PC-9 (cell line): Measurements from ENCODE around the gene COG3.

Experiments used
- EZH2 ChIP-seq: fragments of 200-600 bp; sonication (generic); IDR thresholded peaks from 2 replicates; pipeline ENCODE4 v1.8.0; 2017; ENCODE audit warnings: antibody characterized with exemption, low read depth
- TF ChIP-seq, protein P1 (sequence below): fragments of 200-600 bp; sonication (generic); conservative IDR thresholded peaks from 2 replicates; pipeline ENCODE4 v1.6.1; 2017; ENCODE audit warnings: mixed run types, antibody characterized with exemption, mild to moderate bottlenecking, moderate library complexity

DNA sequence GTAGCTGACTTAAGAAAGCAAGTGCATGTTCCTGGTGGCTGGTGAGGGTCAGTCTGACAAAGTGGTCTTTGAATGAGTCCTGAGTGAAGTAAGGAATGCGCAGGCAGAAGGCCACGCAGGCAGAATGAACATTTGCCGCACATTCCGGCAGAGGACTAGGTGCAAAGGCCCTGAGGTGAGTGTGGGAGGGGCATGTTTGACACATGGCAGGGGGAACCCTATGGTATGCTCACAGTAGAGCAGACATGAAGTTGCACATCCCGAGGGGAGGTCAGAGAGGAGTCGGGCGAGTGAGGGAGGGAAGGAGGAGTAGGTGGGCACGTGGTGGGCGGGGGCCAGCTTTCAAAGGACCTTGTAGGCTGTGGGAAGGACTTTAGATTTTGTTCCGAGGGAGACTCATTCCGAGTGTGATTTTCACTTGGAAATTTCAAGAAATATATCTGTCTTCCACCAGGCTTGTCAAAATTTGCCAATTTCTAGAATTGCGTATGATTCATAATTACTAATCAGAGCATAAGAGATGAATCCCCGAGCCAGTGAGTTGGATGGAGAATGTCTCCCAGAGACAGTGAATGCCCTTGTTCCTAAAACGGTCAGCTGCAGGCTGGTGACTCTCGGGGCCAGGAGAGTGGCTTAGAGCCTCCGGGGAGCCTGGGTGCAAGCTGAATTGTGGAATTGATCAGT, 110.5 kb downstream of the COG3 start:
- TF ChIP-seq, protein P1, sequence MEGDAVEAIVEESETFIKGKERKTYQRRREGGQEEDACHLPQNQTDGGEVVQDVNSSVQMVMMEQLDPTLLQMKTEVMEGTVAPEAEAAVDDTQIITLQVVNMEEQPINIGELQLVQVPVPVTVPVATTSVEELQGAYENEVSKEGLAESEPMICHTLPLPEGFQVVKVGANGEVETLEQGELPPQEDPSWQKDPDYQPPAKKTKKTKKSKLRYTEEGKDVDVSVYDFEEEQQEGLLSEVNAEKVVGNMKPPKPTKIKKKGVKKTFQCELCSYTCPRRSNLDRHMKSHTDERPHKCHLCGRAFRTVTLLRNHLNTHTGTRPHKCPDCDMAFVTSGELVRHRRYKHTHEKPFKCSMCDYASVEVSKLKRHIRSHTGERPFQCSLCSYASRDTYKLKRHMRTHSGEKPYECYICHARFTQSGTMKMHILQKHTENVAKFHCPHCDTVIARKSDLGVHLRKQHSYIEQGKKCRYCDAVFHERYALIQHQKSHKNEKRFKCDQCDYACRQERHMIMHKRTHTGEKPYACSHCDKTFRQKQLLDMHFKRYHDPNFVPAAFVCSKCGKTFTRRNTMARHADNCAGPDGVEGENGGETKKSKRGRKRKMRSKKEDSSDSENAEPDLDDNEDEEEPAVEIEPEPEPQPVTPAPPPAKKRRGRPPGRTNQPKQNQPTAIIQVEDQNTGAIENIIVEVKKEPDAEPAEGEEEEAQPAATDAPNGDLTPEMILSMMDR, result no peak
- no peak for TF ChIP-seq EZH2
